Measurements from ENCODE around the gene ALDH1A1. TPM values are rescaled to one million over a fixed set of nuclear protein-coding genes. Genes with fewer than 3 reads are reported as not detected.

ALDH1A1 gene
- polyA plus RNA-seq (2012; ENCODE audit: insufficient read length, low read depth), result not detected

DNA sequence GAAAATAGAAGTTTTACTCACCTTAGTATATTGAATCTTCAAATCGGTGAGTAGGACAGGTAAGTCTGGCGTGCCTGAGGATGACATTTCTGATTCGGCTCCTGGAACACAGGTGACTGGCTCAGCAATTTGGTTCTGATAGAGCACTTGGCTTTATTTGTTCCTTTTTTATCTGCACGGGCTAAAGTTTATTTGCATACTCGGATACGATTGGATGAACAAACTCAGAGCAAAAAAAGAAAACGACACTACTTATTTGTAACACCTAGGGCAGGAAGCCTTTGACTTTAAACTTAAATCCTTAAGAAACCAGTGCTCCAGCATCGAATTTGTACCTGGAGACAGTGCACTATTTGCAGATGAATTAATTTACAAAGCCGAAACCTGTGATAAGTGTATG is at the start of gene ALDH1A1:
TSS of gene ALDH1A1 (minus strand) at position 140 of the 400 bp plus-strand sequence. CDS start at position 87, 53 bp downstream.
- TF ChIP-seq REST (IDR thresholded peaks at IDR 0.05; ENCODE audit: insufficient read depth in 1 of 2, low read depth in 2 of 2, low read length in 2 of 2) (no peak), TAF1 (IDR thresholded peaks at IDR 0.05; ENCODE audit: borderline replicate concordance, insufficient read depth, low read length) (no peak)

DNA sequence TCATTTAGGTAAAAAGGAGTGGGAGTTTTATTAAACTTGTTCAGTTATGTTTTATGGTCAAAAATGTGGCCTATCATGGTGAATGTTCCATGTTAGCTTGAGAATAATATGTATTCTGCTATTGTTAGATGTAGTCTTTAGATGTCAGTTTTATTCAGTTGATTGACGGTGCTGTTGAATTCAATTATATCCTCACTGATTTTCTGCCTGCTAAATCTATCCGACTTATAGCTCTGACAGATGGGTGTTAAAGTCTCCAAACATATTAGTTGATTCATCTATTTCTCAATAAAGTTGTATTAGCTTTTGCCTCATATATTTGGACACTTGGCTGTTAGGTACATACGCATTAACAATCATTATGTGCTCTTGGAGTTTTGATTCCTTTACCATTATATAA is 49.0 kb upstream of the ALDH1A1 start:
- TF ChIP-seq REST (IDR thresholded peaks at IDR 0.05; ENCODE audit: insufficient read depth in 1 of 2, low read depth in 2 of 2, low read length in 2 of 2), result no peak
- TF ChIP-seq FOXP2 (optimal IDR thresholded peaks at IDR 0.05; ENCODE audit: borderline replicate concordance, extremely low read depth, extremely low read length, insufficient read depth), result no peak
- no peak for TF ChIP-seq TAF1 (IDR thresholded peaks at IDR 0.05; ENCODE audit: borderline replicate concordance, insufficient read depth, low read length)
- TF ChIP-seq POLR2AphosphoS5 (IDR thresholded peaks at IDR 0.05; ENCODE audit: low read depth, low read length), result no peak
- TF ChIP-seq SIN3A (IDR thresholded peaks at IDR 0.05; ENCODE audit: borderline replicate concordance, insufficient read depth, low read length), result no peak

DNA sequence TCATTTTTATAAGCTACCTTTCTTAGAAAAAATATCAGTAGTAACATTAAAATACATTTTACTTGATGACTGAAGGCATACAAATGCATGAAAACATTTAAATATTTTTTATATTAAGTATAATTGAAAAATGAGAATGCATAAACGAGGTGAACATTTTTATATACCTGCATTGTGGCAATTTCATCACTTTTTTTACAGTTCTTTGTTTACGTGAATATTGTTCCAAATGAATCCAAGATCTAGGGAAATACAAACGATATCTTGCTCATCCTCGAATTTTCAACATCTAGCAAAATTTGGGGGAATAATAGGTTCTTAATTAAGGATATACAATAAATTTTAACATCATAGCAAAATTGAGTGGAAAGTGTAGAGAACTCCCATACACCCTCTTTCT is 45.5 kb upstream of the ALDH1A1 start:
- TF ChIP-seq POLR2AphosphoS5 (IDR thresholded peaks at IDR 0.05; ENCODE audit: low read depth, low read length) (no peak), FOXP2 (optimal IDR thresholded peaks at IDR 0.05; ENCODE audit: borderline replicate concordance, extremely low read depth, extremely low read length, insufficient read depth) (no peak), REST (IDR thresholded peaks at IDR 0.05; ENCODE audit: insufficient read depth in 1 of 2, low read depth in 2 of 2, low read length in 2 of 2) (no peak), SIN3A (IDR thresholded peaks at IDR 0.05; ENCODE audit: borderline replicate concordance, insufficient read depth, low read length) (no peak), TAF1 (IDR thresholded peaks at IDR 0.05; ENCODE audit: borderline replicate concordance, insufficient read depth, low read length) (no peak)

DNA sequence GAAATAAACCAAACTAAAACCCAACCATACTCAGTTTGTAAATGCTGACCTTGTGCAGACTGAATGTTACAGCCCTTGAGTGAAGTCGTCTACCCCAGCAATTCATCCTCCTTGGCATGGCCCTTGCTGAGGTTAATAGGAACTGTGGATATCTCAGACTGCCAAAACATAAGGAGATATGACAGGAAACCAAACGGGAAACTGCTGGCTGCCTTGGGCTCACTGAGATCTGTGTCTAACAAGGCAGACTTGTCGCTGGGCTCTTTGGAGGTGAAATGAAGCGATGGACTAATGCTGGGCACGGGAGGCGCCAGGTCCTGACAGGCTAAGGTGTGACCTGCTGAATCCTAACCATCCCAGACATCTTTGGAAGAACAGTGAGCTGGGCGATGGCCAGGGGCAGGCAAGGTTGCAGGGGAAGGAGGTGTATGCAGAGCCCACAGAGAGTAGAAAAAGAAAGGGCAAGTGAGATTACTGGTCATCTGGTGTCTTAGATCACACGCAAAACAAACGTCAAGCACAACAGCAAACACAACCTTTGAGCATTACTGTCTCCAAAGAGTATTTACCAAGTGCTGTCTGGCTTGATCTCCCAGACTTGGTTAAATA is 44.6 kb upstream of the ALDH1A1 start:
- TF ChIP-seq REST (IDR thresholded peaks at IDR 0.05; ENCODE audit: insufficient read depth in 1 of 2, low read depth in 2 of 2, low read length in 2 of 2) (no peak), POLR2AphosphoS5 (IDR thresholded peaks at IDR 0.05; ENCODE audit: low read depth, low read length) (no peak), SIN3A (IDR thresholded peaks at IDR 0.05; ENCODE audit: borderline replicate concordance, insufficient read depth, low read length) (no peak), TAF1 (IDR thresholded peaks at IDR 0.05; ENCODE audit: borderline replicate concordance, insufficient read depth, low read length) (no peak), FOXP2 (optimal IDR thresholded peaks at IDR 0.05; ENCODE audit: borderline replicate concordance, extremely low read depth, extremely low read length, insufficient read depth) (no peak)
